ENCODE data around the gene ZBED4.

DNA sequence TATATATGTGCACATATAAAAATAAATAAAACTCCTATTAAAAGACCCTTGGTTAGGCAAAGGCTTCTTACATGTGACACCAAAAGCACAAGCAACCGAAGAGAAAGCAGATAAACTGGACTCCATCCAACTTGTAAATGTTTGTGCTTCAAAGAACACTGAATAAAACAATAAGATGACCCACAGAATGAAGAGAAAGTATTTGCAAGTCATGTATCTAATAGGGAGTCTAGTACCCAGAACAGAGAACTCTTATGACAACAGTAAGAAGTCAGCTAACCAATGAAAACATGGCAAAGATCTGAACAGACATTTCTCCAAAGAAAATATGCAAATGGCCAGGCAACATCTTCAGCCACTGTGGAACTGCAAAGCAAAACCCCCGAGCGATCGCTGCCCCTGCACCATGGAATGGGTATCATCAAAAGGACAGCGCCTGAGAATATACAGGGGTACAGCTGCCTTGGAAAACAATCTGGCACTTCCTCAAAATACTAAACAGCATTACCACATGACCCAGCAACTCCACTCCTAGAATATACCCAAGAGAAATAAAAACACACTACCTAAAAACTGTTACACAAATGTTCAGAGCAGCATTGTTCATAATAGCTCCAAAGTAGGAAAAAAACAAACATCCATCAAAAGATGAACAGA, 43.2 kb upstream of the ZBED4 start:
- TF ChIP-seq POLR2AphosphoS5 (IDR thresholded peaks at IDR 0.05) = peak in 1 of 3 donors; percentile 24
- TF ChIP-seq, protein P1, sequence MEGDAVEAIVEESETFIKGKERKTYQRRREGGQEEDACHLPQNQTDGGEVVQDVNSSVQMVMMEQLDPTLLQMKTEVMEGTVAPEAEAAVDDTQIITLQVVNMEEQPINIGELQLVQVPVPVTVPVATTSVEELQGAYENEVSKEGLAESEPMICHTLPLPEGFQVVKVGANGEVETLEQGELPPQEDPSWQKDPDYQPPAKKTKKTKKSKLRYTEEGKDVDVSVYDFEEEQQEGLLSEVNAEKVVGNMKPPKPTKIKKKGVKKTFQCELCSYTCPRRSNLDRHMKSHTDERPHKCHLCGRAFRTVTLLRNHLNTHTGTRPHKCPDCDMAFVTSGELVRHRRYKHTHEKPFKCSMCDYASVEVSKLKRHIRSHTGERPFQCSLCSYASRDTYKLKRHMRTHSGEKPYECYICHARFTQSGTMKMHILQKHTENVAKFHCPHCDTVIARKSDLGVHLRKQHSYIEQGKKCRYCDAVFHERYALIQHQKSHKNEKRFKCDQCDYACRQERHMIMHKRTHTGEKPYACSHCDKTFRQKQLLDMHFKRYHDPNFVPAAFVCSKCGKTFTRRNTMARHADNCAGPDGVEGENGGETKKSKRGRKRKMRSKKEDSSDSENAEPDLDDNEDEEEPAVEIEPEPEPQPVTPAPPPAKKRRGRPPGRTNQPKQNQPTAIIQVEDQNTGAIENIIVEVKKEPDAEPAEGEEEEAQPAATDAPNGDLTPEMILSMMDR (IDR thresholded peaks at IDR 0.05) = no peak

Measured in transverse colon (tissue), 4 donors.